SH-SY5Y (cell line): ENCODE measurements around the gene SCYGR7.

ENCODE experiments used
- GATA2 ChIP-seq: IDR thresholded peaks from 2 replicates; pipeline ENCODE4 v1.6.1; 2011; ENCODE audit warnings: mild to moderate bottlenecking, low read depth, low read length
- GATA3 ChIP-seq: IDR thresholded peaks from 2 replicates; pipeline ENCODE4 v1.6.1; 2011; ENCODE audit warnings: low read depth, mild to moderate bottlenecking, low read length, moderate library complexity

Gene SCYGR7

GRCh38 chr2:227774895-227775842, 47.0 kb downstream of the SCYGR7 start:
- TF ChIP-seq GATA2 = no peak
- TF ChIP-seq GATA3 = no peak
